RWPE2 (cell line): ENCODE data around the gene PCCA.

Experiments
- ATAC-seq: fragments of 200-7000 bp; cut with Tn5 transposase; 3 replicates; pipeline ENCODE4 v1.9.1; 2021; ENCODE audit warnings: low read depth
- DNase-seq: peaks from one replicate; pipeline ENCODE4 v3.0.0-alpha.2; 2020; ENCODE audit warnings: low spot score
- H3K27ac ChIP-seq: fragments of 450-650 bp; 2 replicates; pipeline ENCODE4 v1.5.1; 2017; ENCODE audit warnings: mild to moderate bottlenecking; ENCODE audit not compliant: poor library complexity, severe bottlenecking
- H3K27me3 ChIP-seq: fragments of 250-450 bp; sonication (Bioruptor Pico); 2 replicates; pipeline ENCODE4 v1.5.1; 2021; ENCODE audit warnings: mild to moderate bottlenecking, moderate library complexity; ENCODE audit not compliant: insufficient read depth, poor library complexity, severe bottlenecking
- H3K36me3 ChIP-seq: fragments of 250-450 bp; sonication (Bioruptor Pico); 2 replicates; pipeline ENCODE4 v1.5.1; 2020; ENCODE audit warnings: low read depth, mild to moderate bottlenecking, moderate library complexity
- H3K4me1 ChIP-seq: fragments of 250-450 bp; sonication (Bioruptor Pico); 2 replicates; pipeline ENCODE4 v1.5.1; 2021; ENCODE audit warnings: mild to moderate bottlenecking, moderate library complexity; ENCODE audit not compliant: insufficient read depth, poor library complexity, severe bottlenecking
- H3K4me3 ChIP-seq: fragments of 250-450 bp; sonication (Bioruptor Pico); 2 replicates; pipeline ENCODE4 v1.5.1; 2021; ENCODE audit warnings: mild to moderate bottlenecking, moderate library complexity; ENCODE audit not compliant: severe bottlenecking
- H3K9me3 ChIP-seq: fragments of 250-450 bp; sonication (Bioruptor Pico); 2 replicates; pipeline ENCODE4 v1.5.1; 2021; ENCODE audit warnings: mild to moderate bottlenecking, moderate library complexity; ENCODE audit not compliant: severe bottlenecking
- TF ChIP-seq, protein P1 (sequence below): fragments of 450-650 bp; IDR thresholded peaks from one replicate; pipeline ENCODE4 v1.5.1; 2017; ENCODE audit warnings: mild to moderate bottlenecking, moderate library complexity; ENCODE audit not compliant: poor library complexity, severe bottlenecking

Gene PCCA

DNA sequence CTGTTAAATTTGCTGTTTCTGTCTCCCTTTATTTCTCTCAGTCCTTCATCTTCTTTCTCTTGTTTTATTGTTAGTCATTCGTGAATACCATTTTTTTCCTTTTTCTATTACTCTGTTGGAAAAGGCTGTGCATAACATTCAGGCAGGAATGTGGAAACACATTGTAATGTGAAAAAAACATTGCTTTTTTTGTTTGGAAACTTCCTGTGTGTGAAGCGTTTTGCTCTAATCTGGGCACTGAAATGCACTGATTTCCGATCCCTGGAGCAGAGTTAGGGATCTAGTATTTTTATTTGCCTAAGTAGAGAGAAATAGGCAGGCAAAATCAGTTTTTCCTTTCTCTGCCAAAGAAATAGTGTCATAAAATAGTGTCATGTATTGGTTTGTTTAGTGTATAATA, 155.5 kb downstream of the PCCA start:
- H3K4me1 ChIP-seq, result no peaks in the 10 kb centered on the region
- H3K27me3 ChIP-seq, result no peaks in the 10 kb centered on the region
- H3K27ac ChIP-seq, result no peak overlapping the region
- no peak for ATAC-seq
- H3K36me3 ChIP-seq, result no peaks in the 10 kb centered on the region
- no peak for DNase-seq
- TF ChIP-seq, protein P1, sequence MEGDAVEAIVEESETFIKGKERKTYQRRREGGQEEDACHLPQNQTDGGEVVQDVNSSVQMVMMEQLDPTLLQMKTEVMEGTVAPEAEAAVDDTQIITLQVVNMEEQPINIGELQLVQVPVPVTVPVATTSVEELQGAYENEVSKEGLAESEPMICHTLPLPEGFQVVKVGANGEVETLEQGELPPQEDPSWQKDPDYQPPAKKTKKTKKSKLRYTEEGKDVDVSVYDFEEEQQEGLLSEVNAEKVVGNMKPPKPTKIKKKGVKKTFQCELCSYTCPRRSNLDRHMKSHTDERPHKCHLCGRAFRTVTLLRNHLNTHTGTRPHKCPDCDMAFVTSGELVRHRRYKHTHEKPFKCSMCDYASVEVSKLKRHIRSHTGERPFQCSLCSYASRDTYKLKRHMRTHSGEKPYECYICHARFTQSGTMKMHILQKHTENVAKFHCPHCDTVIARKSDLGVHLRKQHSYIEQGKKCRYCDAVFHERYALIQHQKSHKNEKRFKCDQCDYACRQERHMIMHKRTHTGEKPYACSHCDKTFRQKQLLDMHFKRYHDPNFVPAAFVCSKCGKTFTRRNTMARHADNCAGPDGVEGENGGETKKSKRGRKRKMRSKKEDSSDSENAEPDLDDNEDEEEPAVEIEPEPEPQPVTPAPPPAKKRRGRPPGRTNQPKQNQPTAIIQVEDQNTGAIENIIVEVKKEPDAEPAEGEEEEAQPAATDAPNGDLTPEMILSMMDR, result no peak
- H3K9me3 ChIP-seq, result no peaks in the 10 kb centered on the region
- H3K4me3 ChIP-seq, result no peak overlapping the region

DNA sequence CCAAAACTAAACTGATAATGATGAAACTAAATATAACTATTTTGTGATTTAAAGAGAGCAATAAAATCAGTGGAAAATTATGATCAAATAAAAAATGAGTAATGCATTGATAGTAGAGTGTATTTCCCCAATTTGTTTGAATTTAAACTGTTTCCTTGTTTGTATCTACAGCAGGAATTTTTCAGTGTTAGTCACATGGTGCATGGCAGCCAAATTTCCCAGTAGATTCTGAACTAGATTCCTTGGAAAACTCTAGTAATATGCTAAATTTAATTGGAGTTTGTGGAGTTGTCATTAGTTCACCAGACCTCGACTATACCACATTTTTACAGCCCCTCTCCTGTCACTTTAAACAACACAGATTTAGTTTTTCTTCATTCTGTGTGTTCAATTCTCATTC, 156.2 kb downstream of the PCCA start:
- Histone ChIP-seq H3K27me3 (no peaks in the 10 kb centered on the region), H3K4me3 (no peak overlapping the region), H3K4me1 (no peaks in the 10 kb centered on the region), H3K36me3 (no peaks in the 10 kb centered on the region), H3K9me3 (no peaks in the 10 kb centered on the region), H3K27ac (no peak overlapping the region)
- ATAC-seq (no peak), DNase-seq (no peak)
- TF ChIP-seq, protein P1, result no peak

DNA sequence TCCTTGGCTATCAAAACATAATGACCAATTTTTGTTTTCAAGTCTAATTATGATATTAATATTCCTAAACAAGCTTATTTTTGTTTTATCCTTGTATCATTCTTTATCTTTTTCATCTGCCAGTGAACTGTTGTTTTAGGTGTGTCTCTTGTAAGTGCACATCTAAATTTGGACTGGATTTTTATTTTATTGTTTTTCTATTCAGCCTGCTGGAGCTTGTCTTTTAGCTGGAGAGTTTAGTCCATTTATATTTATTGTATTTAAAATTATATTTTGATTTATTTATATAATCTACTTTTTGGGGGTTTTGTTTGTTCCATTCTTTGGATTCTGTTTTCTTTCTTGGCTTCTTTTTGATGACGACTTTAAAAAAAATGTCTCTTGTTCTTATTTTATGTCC, 159.0 kb downstream of the PCCA start:
- no peak for ATAC-seq
- Histone ChIP-seq H3K36me3 (no peaks in the 10 kb centered on the region), H3K4me3 (no peak overlapping the region), H3K27ac (no peak overlapping the region), H3K4me1 (no peaks in the 10 kb centered on the region), H3K9me3 (no peaks in the 10 kb centered on the region), H3K27me3 (no peaks in the 10 kb centered on the region)
- TF ChIP-seq, protein P1, result no peak
- DNase-seq, result no peak

DNA sequence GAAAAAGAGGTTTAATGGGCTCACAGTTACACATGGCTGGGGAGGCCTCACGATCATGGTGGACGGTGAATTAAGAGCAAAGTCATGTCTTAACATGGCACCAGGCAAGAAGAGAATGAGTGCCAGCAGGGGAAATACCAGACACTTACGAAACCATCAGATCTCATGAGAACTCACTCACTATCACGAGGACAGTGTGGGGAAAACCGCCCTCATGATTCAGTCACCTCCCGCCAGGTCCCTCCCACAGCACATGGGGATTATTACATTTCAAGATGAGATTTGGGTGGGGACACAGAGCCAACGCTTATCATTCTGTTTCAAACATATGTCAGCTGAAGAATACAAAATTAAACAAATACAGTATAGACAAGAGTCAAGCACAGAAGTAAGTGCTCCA, 165.1 kb downstream of the PCCA start:
- TF ChIP-seq, protein P1, result no peak
- Histone ChIP-seq H3K27ac (no peak overlapping the region), H3K27me3 (no peaks in the 10 kb centered on the region), H3K4me3 (no peak overlapping the region), H3K36me3 (no peaks in the 10 kb centered on the region), H3K4me1 (no peaks in the 10 kb centered on the region), H3K9me3 (no peaks in the 10 kb centered on the region)
- no peak for ATAC-seq
- no peak for DNase-seq

DNA sequence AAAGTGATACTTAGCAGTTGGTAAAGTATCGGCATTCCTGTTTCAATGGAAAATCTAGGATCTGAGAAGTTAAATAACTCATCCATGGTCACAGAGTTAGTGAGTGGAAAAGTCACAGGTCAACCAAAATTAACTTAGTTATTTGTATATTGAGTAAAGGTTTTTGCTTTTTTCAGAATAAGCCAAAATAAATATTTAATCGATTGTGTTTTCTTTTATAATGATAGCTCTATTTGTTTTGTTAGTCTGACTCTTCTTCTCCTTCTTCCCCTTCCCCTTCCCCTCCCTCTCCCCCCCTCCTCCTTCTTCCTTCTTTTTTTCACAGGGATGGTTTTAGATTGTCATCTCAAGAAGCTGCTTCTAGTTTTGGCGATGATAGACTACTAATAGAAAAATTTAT, 173.5 kb downstream of the PCCA start:
- TF ChIP-seq, protein P1, result no peak
- DNase-seq (no peak), ATAC-seq (no peak)
- Histone ChIP-seq H3K9me3 (no peaks in the 10 kb centered on the region), H3K4me1 (peaks cover 9% of the 10 kb centered on the region), H3K4me3 (no peak overlapping the region), H3K36me3 (no peaks in the 10 kb centered on the region; the same call in 1 of the 2 replicates), H3K27ac (no peak overlapping the region), H3K27me3 (no peaks in the 10 kb centered on the region)
